Right atrium auricular region (tissue), 2 donors: ENCODE measurements around the gene NRXN3. TPM values are rescaled to one million over a fixed set of nuclear protein-coding genes. Genes with fewer than 3 reads are reported as not detected.
"Not testable (repeated sequence)": the region's sequence is repeated elsewhere in the genome, so short reads cannot be mapped to it uniquely, and the experiment has no call there.

Source experiments
- DNase-seq: peaks from one replicate; pipeline ENCODE4 v3.0.0-alpha.2; 2019; ENCODE audit warnings: low spot score
- H3K27ac ChIP-seq, 2 donors: fragments of 200-600 bp; sonication (generic); 1 replicate in 1 of 2; 2 replicates in 1 of 2; pipeline ENCODE4 v1.5.1; 2016 to 2019
- H3K27me3 ChIP-seq, 2 donors: fragments of 200-600 bp; sonication (generic); one replicate each; pipeline versions ENCODE4 v1.5.1 to v1.6.0; 2017 to 2019
- H3K36me3 ChIP-seq: fragments of 200-600 bp; sonication (generic); one replicate; pipeline ENCODE4 v1.5.1; 2016
- H3K4me1 ChIP-seq, 2 donors: fragments of 200-600 bp; sonication (generic); one replicate each; pipeline versions ENCODE4 v1.5.1 to v1.6.0; 2017 to 2019
- H3K4me3 ChIP-seq, 2 donors: fragments of 200-600 bp; sonication (generic); 1 replicate in 1 of 2; 2 replicates in 1 of 2; pipeline ENCODE4 v1.5.1; 2017 to 2019; ENCODE audit warnings: mild to moderate bottlenecking in 1 of 2, moderate library complexity in 1 of 2
- H3K9me3 ChIP-seq, 2 donors: fragments of 200-600 bp; sonication (generic); one replicate each; pipeline ENCODE4 v1.5.1; 2019
- CTCF ChIP-seq, 2 donors: fragments of 200-600 bp; sonication (generic); IDR thresholded peaks; one replicate each; pipeline ENCODE4 v1.5.1; 2019; ENCODE audit warnings: antibody characterized with exemption in 2 of 2
- total RNA-seq, 2 donors: library from RNA; depleted of rRNA; stranded (reverse); fragments of >200 nt; gene quantifications; one replicate each; pipeline ENCODE4 v1.1.0, GENCODE V29; 2016

The NRXN3 gene
- total RNA-seq, 2 donors from 2014 or later, result 2.0 to 2.3 TPM

GRCh38 chr14:78479127-78479780 lies 309.1 kb downstream of the NRXN3 start:
- Histone ChIP-seq H3K27me3 (no peaks in the 10 kb centered on the region), H3K4me1 (no peaks in the 10 kb centered on the region), H3K36me3 (no peaks in the 10 kb centered on the region), H3K4me3 (no peak overlapping the region), H3K9me3 (peaks cover 0 to under 1% of the 10 kb centered on the region in 2 donors), H3K27ac (no peak overlapping the region)
- no peak for TF ChIP-seq CTCF (IDR thresholded peaks at IDR 0.05)
- DNase-seq, result no peak

GRCh38 chr14:78484028-78484427 lies 313.9 kb downstream of the NRXN3 start:
- Histone ChIP-seq H3K27me3 (no peaks in the 10 kb centered on the region), H3K27ac (no peak overlapping the region), H3K9me3 (no peaks in the 10 kb centered on the region), H3K4me1 (no peaks in the 10 kb centered on the region), H3K4me3 (no peak overlapping the region), H3K36me3 (no peaks in the 10 kb centered on the region)
- no peak for DNase-seq
- TF ChIP-seq CTCF (IDR thresholded peaks at IDR 0.05), result no peak

GRCh38 chr14:78486081-78486480 lies 315.9 kb downstream of the NRXN3 start:
- no peak overlapping the region for H3K4me3 ChIP-seq
- no peaks in the 10 kb centered on the region for H3K9me3 ChIP-seq
- H3K36me3 ChIP-seq, result no peaks in the 10 kb centered on the region
- TF ChIP-seq CTCF (IDR thresholded peaks at IDR 0.05), result no peak
- no peaks in the 10 kb centered on the region for H3K4me1 ChIP-seq
- no peak for DNase-seq
- no peak overlapping the region for H3K27ac ChIP-seq
- no peaks in the 10 kb centered on the region for H3K27me3 ChIP-seq

- no peak for TF ChIP-seq CTCF (IDR thresholded peaks at IDR 0.05)
- Histone ChIP-seq H3K9me3 (no peaks in the 10 kb centered on the region), H3K27ac (no peak overlapping the region), H3K36me3 (no peaks in the 10 kb centered on the region), H3K27me3 (no peaks in the 10 kb centered on the region), H3K4me1 (no peaks in the 10 kb centered on the region), H3K4me3 (no peak overlapping the region)
- no peak for DNase-seq
These were observed 316.4 kb downstream of the NRXN3 start for GRCh38 chr14:78486621-78487020.

- not testable (repeated sequence) for H3K27ac ChIP-seq, H3K4me1 ChIP-seq, H3K9me3 ChIP-seq, H3K36me3 ChIP-seq, H3K4me3 ChIP-seq, H3K27me3 ChIP-seq, DNase-seq
These were observed 317.4 kb downstream of the NRXN3 start for GRCh38 chr14:78487573-78487972.

GRCh38 chr14:78488938-78489337 lies 318.8 kb downstream of the NRXN3 start:
- Histone ChIP-seq H3K27me3 (no peaks in the 10 kb centered on the region), H3K27ac (no peak overlapping the region), H3K4me3 (no peak overlapping the region), H3K9me3 (no peaks in the 10 kb centered on the region), H3K36me3 (no peaks in the 10 kb centered on the region), H3K4me1 (no peaks in the 10 kb centered on the region)
- TF ChIP-seq CTCF (IDR thresholded peaks at IDR 0.05), result no peak
- DNase-seq, result no peak
